Neural cell (in vitro differentiated cells): ENCODE data around the gene HCRTR2. TPM values are rescaled to one million over a fixed set of nuclear protein-coding genes. Genes with fewer than 3 reads are reported as not detected.
"Not testable (repeated sequence)": the region's sequence is repeated elsewhere in the genome, so short reads cannot be mapped to it uniquely, and the experiment has no call there.

Experiments used
- H2AFZ ChIP-seq: fragments of 200-600, 300-800 bp; sonication (generic), shearing (Covaris generic); 2 replicates; pipeline ENCODE4 v1.6.0; 2014; ENCODE audit warnings: low read depth, mild to moderate bottlenecking, antibody characterized with exemption, low read length, moderate library complexity
- H3F3A ChIP-seq: fragments of 200-600 bp; shearing (Covaris generic); 2 replicates; pipeline ENCODE4 v1.6.1; 2016; ENCODE audit warnings: mild to moderate bottlenecking, moderate library complexity, mixed read lengths, antibody characterized with exemption, low read length; ENCODE audit not compliant: insufficient read depth, poor library complexity, severe bottlenecking
- H3K27ac ChIP-seq: fragments of 200-600, 300-800 bp; sonication (generic), shearing (Covaris generic); 2 replicates; pipeline ENCODE4 v1.5.1; 2014; ENCODE audit warnings: mild to moderate bottlenecking, low read length, moderate library complexity
- H3K27me3 ChIP-seq: fragments of 300-800, 200-600 bp; sonication (generic), shearing (Covaris generic); 2 replicates; pipeline ENCODE4 v1.6.0; 2014; ENCODE audit warnings: mild to moderate bottlenecking, low read depth, low read length, moderate library complexity; ENCODE audit not compliant: insufficient read depth
- H3K36me3 ChIP-seq: fragments of 300-800, 200-600 bp; sonication (generic), shearing (Covaris generic); 2 replicates; pipeline ENCODE4 v1.5.1; 2014; ENCODE audit warnings: mild to moderate bottlenecking, antibody characterized with exemption, low read length, moderate library complexity; ENCODE audit not compliant: insufficient read depth
- H3K4me2 ChIP-seq: fragments of 300-800, 200-600 bp; sonication (generic), shearing (Covaris generic); 2 replicates; pipeline ENCODE4 v1.6.0; 2014; ENCODE audit warnings: mild to moderate bottlenecking, low read length
- H3K4me3 ChIP-seq: fragments of 300-800, 200-600 bp; sonication (generic), shearing (Covaris generic); 2 replicates; pipeline ENCODE4 v1.5.1; 2014; ENCODE audit warnings: mild to moderate bottlenecking, low read length, moderate library complexity
- H3K79me2 ChIP-seq: fragments of 200-600 bp; shearing (Covaris generic); replicated peaks from 2 replicates; pipeline ENCODE4 v1.6.0; 2014; ENCODE audit warnings: mild to moderate bottlenecking, low read length, moderate library complexity; ENCODE audit not compliant: insufficient read depth
- H3K9ac ChIP-seq: fragments of 300-800, 200-600 bp; sonication (generic), shearing (Covaris generic); 2 replicates; pipeline ENCODE4 v1.6.1; 2016; ENCODE audit warnings: mild to moderate bottlenecking, low read length, mixed read lengths
- H3K9me2 ChIP-seq: fragments of 200-600 bp; shearing (Covaris generic); 2 replicates; pipeline ENCODE4 v1.6.1; 2016; ENCODE audit warnings: mild to moderate bottlenecking, low read length, mixed read lengths; ENCODE audit not compliant: insufficient read depth
- H3K9me3 ChIP-seq: fragments of 200-600, 300-800 bp; sonication (generic), shearing (Covaris generic); 2 replicates; pipeline ENCODE4 v1.6.1; 2016; ENCODE audit warnings: mild to moderate bottlenecking, mixed run types, low read length, moderate library complexity, mixed read lengths
- H4K20me1 ChIP-seq: fragments of 200-600 bp; shearing (Covaris generic); 2 replicates; pipeline ENCODE4 v1.6.1; 2016; ENCODE audit warnings: mild to moderate bottlenecking, mixed run types; ENCODE audit not compliant: insufficient read depth
- EP300 ChIP-seq: fragments of 450-650 bp; conservative IDR thresholded peaks from 2 replicates; pipeline ENCODE4 v1.6.1; 2014; ENCODE audit warnings: antibody characterized with exemption, mild to moderate bottlenecking, moderate library complexity; ENCODE audit not compliant: poor library complexity, severe bottlenecking
- EZH2 ChIP-seq: fragments of 200-600, 300-800 bp; shearing (Covaris generic), sonication (generic); IDR thresholded peaks from 2 replicates; pipeline ENCODE4 v1.6.1; 2014; ENCODE audit warnings: antibody characterized with exemption, low read length, borderline replicate concordance, mild to moderate bottlenecking; ENCODE audit not compliant: insufficient read depth, poor library complexity, severe bottlenecking
- MXI1 ChIP-seq: fragments of 450-650 bp; conservative IDR thresholded peaks from 2 replicates; pipeline ENCODE4 v1.6.1; 2014; ENCODE audit warnings: antibody characterized with exemption, mild to moderate bottlenecking; ENCODE audit not compliant: poor library complexity, severe bottlenecking
- POLR2AphosphoS5 ChIP-seq: IDR thresholded peaks from 2 replicates; pipeline ENCODE4 v1.6.1; 2012
- RAD21 ChIP-seq: fragments of 450-650 bp; conservative IDR thresholded peaks from 2 replicates; pipeline ENCODE4 v1.6.1; 2014; ENCODE audit warnings: antibody characterized with exemption, mild to moderate bottlenecking, moderate library complexity
- SMC3 ChIP-seq: fragments of 450-650 bp; conservative IDR thresholded peaks from 2 replicates; pipeline ENCODE4 v1.6.1; 2014; ENCODE audit warnings: antibody characterized with exemption, mild to moderate bottlenecking, moderate library complexity; ENCODE audit not compliant: poor library complexity
- TAF1 ChIP-seq: IDR thresholded peaks from 2 replicates; pipeline ENCODE4 v1.6.1; 2012; ENCODE audit warnings: low read depth
- polyA plus RNA-seq: library from polyadenylated mRNA; depleted of rRNA; stranded (reverse); fragments of >200 nt; gene quantifications from 2 replicates; pipeline ENCODE4 v1.2.3, GENCODE V29; 2014
- TF ChIP-seq, protein P1 (sequence below): fragments of 450-650 bp; IDR thresholded peaks from 2 replicates; pipeline ENCODE4 v1.5.1; 2014; ENCODE audit warnings: antibody characterized with exemption, mild to moderate bottlenecking, moderate library complexity; ENCODE audit not compliant: poor library complexity, severe bottlenecking
- TF ChIP-seq, protein P2 (sequence below): IDR thresholded peaks from 2 replicates; pipeline ENCODE4 v1.6.1; 2012; ENCODE audit warnings: borderline replicate concordance

HCRTR2 gene
- polyA plus RNA-seq, 1 donor from 2014 or later = 8.1 TPM

DNA sequence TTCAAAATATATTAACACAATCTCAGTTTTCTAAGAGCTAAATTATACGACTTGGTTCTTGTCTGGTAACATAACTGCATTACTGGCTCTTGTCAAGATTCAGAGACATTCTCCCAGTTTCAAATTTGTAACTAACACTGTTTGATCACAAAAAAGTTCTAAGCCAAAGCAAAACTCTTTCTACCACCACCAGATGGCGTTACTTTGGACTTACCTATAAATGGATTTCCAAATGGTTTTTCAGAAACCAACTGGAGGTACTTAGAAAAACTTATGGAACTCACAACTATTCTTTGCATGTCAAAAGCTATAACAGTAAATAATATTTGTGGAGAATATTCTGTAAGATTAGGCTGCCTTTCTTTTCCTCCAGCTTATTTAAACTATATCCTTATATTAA lies 118.8 kb downstream of the HCRTR2 start:
- no peak for TF ChIP-seq SMC3
- TF ChIP-seq, protein P1, sequence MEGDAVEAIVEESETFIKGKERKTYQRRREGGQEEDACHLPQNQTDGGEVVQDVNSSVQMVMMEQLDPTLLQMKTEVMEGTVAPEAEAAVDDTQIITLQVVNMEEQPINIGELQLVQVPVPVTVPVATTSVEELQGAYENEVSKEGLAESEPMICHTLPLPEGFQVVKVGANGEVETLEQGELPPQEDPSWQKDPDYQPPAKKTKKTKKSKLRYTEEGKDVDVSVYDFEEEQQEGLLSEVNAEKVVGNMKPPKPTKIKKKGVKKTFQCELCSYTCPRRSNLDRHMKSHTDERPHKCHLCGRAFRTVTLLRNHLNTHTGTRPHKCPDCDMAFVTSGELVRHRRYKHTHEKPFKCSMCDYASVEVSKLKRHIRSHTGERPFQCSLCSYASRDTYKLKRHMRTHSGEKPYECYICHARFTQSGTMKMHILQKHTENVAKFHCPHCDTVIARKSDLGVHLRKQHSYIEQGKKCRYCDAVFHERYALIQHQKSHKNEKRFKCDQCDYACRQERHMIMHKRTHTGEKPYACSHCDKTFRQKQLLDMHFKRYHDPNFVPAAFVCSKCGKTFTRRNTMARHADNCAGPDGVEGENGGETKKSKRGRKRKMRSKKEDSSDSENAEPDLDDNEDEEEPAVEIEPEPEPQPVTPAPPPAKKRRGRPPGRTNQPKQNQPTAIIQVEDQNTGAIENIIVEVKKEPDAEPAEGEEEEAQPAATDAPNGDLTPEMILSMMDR = no peak
- no peak for TF ChIP-seq POLR2AphosphoS5
- TF ChIP-seq EZH2 = no peak
- no peak for TF ChIP-seq MXI1
- TF ChIP-seq RAD21 = no peak
- TF ChIP-seq, protein P2, sequence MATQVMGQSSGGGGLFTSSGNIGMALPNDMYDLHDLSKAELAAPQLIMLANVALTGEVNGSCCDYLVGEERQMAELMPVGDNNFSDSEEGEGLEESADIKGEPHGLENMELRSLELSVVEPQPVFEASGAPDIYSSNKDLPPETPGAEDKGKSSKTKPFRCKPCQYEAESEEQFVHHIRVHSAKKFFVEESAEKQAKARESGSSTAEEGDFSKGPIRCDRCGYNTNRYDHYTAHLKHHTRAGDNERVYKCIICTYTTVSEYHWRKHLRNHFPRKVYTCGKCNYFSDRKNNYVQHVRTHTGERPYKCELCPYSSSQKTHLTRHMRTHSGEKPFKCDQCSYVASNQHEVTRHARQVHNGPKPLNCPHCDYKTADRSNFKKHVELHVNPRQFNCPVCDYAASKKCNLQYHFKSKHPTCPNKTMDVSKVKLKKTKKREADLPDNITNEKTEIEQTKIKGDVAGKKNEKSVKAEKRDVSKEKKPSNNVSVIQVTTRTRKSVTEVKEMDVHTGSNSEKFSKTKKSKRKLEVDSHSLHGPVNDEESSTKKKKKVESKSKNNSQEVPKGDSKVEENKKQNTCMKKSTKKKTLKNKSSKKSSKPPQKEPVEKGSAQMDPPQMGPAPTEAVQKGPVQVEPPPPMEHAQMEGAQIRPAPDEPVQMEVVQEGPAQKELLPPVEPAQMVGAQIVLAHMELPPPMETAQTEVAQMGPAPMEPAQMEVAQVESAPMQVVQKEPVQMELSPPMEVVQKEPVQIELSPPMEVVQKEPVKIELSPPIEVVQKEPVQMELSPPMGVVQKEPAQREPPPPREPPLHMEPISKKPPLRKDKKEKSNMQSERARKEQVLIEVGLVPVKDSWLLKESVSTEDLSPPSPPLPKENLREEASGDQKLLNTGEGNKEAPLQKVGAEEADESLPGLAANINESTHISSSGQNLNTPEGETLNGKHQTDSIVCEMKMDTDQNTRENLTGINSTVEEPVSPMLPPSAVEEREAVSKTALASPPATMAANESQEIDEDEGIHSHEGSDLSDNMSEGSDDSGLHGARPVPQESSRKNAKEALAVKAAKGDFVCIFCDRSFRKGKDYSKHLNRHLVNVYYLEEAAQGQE = no peak
- TF ChIP-seq TAF1 = no peak
- no peak for TF ChIP-seq EP300
- no peak overlapping the region for H3K27ac ChIP-seq

DNA sequence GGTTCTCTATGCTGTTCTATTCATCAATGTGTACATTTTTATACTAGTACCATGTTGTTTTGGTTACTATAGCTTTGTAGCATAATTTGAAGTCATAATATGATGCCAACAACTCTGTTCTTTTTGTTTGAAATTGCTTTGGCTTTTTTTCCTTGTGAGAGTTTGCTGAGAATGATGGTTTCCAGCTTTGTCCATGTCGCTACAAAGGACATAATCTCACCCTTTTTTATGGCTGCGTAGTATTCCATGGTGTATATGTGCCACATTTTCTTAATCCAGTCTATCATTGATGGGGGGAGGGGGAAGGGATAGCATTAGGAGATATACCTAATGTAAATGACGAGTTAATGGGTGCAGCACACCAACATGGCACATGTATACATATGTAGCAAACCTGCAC lies 122.9 kb downstream of the HCRTR2 start:
- not testable (repeated sequence) for H3F3A ChIP-seq, H3K4me2 ChIP-seq, H3K27me3 ChIP-seq, H3K27ac ChIP-seq, H3K79me2 ChIP-seq, H3K36me3 ChIP-seq, H3K9ac ChIP-seq, H3K9me3 ChIP-seq, H2AFZ ChIP-seq, H3K4me3 ChIP-seq, H3K9me2 ChIP-seq, H4K20me1 ChIP-seq

More for the DNA sequence above, 118.8 kb downstream of the HCRTR2 start:
- Histone ChIP-seq H3K79me2 (no peaks in the 10 kb centered on the region), H3K27me3 (no peaks in the 10 kb centered on the region), H3K36me3 (no peaks in the 10 kb centered on the region), H3K9me3 (no peaks in the 10 kb centered on the region), H4K20me1 (no peaks in the 10 kb centered on the region), H3K9me2 (no peaks in the 10 kb centered on the region), H2AFZ (no peak overlapping the region), H3K4me2 (no peak overlapping the region), H3F3A (no peaks in the 10 kb centered on the region), H3K9ac (no peak overlapping the region), H3K4me3 (no peak overlapping the region)
